ENCODE data around the gene MAMDC2.

DNA sequence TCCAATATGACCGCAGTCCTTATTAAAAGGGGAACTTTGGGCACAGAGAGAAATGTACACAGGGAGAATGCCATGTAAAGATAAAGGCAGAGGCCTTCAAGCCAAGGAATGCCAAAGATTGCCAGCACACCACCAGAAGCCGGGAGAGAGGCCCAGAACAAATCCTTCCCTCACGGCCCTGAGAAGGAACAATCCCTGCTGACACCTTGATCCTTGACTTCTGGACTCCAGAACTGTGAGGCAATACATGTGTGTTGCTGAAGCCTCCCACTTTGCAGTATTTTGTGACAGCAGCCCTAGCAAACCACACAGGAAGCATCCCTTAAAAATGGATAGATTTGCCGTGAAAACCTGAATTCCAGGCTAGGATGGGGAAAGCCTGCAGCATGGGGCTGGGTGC lies 80.0 kb downstream of the MAMDC2 start:
- TF ChIP-seq, protein P1, sequence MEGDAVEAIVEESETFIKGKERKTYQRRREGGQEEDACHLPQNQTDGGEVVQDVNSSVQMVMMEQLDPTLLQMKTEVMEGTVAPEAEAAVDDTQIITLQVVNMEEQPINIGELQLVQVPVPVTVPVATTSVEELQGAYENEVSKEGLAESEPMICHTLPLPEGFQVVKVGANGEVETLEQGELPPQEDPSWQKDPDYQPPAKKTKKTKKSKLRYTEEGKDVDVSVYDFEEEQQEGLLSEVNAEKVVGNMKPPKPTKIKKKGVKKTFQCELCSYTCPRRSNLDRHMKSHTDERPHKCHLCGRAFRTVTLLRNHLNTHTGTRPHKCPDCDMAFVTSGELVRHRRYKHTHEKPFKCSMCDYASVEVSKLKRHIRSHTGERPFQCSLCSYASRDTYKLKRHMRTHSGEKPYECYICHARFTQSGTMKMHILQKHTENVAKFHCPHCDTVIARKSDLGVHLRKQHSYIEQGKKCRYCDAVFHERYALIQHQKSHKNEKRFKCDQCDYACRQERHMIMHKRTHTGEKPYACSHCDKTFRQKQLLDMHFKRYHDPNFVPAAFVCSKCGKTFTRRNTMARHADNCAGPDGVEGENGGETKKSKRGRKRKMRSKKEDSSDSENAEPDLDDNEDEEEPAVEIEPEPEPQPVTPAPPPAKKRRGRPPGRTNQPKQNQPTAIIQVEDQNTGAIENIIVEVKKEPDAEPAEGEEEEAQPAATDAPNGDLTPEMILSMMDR (IDR thresholded peaks at IDR 0.05) = no peak
- TF ChIP-seq POLR2AphosphoS5 (IDR thresholded peaks at IDR 0.05) (no peak), POLR2A (IDR thresholded peaks at IDR 0.05) (no peak)

All from gastroesophageal sphincter (tissue), 3 donors.